Panc1 (cell line): ENCODE measurements around the gene SCRN1. TPM values are rescaled to one million over a fixed set of nuclear protein-coding genes. Genes with fewer than 3 reads are reported as not detected.

Experiments
- ATAC-seq: fragments of 200-7000 bp; cut with Tn5 transposase; 2 replicates; pipeline ENCODE4 v1.9.1; 2020; ENCODE audit warnings: mild to moderate bottlenecking, moderate library complexity
- BruUV-seq: library from RNA; stranded (reverse); fragments of 400-500 nt; replicated peaks from 2 replicates; lab custom pipeline; 2021; lab: Mats Ljungman, UMichigan
- CTCF ChIA-PET: fragments of 300-600 bp; sonication (Branson Sonifier 250); formaldehyde crosslinking; loops from one replicate; lab custom pipeline; 2022; ENCODE audit warnings: antibody characterized with exemption; lab: Charles Lee
- POLR2A ChIA-PET: fragments of 300-600 bp; sonication (Branson Sonifier 250); formaldehyde crosslinking; loops from one replicate; lab custom pipeline; 2022; ENCODE audit warnings: antibody characterized with exemption; lab: Charles Lee
- DNase-seq: peaks from one replicate; pipeline ENCODE4 v3.0.0-alpha.2; 2010; ENCODE audit warnings: low read depth, low spot score
- H3K27ac ChIP-seq: 2 replicates; pipeline ENCODE4 v1.5.1; 2011; ENCODE audit warnings: mild to moderate bottlenecking, low read length, inconsistent platforms
- H3K27me3 ChIP-seq: fragments of 200-500 bp; sonication (Bioruptor generic); 2 replicates; pipeline ENCODE4 v1.6.0; 2014; ENCODE audit warnings: low read length, inconsistent platforms; ENCODE audit not compliant: control insufficient read depth, insufficient read depth
- H3K36me3 ChIP-seq: fragments of 200-500 bp; sonication (Bioruptor generic); 2 replicates; pipeline ENCODE4 v1.5.1; 2014; ENCODE audit warnings: inconsistent platforms, mild to moderate bottlenecking, low read length, moderate library complexity; ENCODE audit not compliant: control insufficient read depth, insufficient read depth
- H3K4me1 ChIP-seq: 2 replicates; pipeline ENCODE4 v1.5.1; 2011; ENCODE audit warnings: inconsistent platforms, mild to moderate bottlenecking, low read length, moderate library complexity; ENCODE audit not compliant: control insufficient read depth, insufficient read depth
- H3K4me3 ChIP-seq, 2 experiments: 2 replicates each; pipeline ENCODE4 v1.5.1; 2011 to 2012; ENCODE audit warnings: low read depth in 2 of 2, low read length in 2 of 2, mild to moderate bottlenecking in 2 of 2, inconsistent platforms in 1 of 2, moderate library complexity in 1 of 2
- H3K9me3 ChIP-seq: fragments of 200-500 bp; sonication (Bioruptor generic); 2 replicates; pipeline ENCODE4 v1.5.1; 2014; ENCODE audit warnings: low read depth, mild to moderate bottlenecking, inconsistent platforms, low read length, moderate library complexity; ENCODE audit not compliant: control insufficient read depth, insufficient read depth
- POLR2AphosphoS5 ChIP-seq: IDR thresholded peaks from 2 replicates; pipeline ENCODE4 v1.6.1; 2012; ENCODE audit warnings: mild to moderate bottlenecking, low read depth, low read length, moderate library complexity
- SIN3A ChIP-seq: IDR thresholded peaks from 2 replicates; pipeline ENCODE4 v1.6.1; 2012; ENCODE audit warnings: low read depth, mild to moderate bottlenecking, low read length, moderate library complexity, borderline replicate concordance; ENCODE audit not compliant: insufficient read depth
- TCF7L2 ChIP-seq: IDR thresholded peaks from 2 replicates; pipeline ENCODE4 v1.6.1; 2011; ENCODE audit warnings: mild to moderate bottlenecking, low read depth, low read length, inconsistent platforms
- in situ Hi-C: cut with HindIII; loops from 2 replicates; pipeline ENCODE4 v1.10.0; 2016; ENCODE audit warnings: low sequenced_read_pairs, low pct_unique_long_range_greater_than_20kb
- intact Hi-C: fragments of 100-400 bp; cut with micrococcal nuclease; formaldehyde crosslinking; loops from one replicate; pipeline ENCODE4 v1.10.0; 2022; ENCODE audit not compliant: unreplicated experiment
- total RNA-seq: library from RNA; stranded (reverse); gene quantifications from one replicate; pipeline ENCODE4 v1.2.1, GENCODE V29; 2021; ENCODE audit not compliant: unreplicated experiment
- TF ChIP-seq, protein P1 (sequence below): fragments of 450-650 bp; IDR thresholded peaks from 2 replicates; pipeline ENCODE4 v1.5.1; 2017; ENCODE audit warnings: mild to moderate bottlenecking
- TF ChIP-seq, protein P2 (sequence below), 2 experiments: IDR thresholded peaks; 2 replicates each; pipeline ENCODE4 v1.6.1; 2011 to 2012; ENCODE audit warnings: low read depth in 2 of 2, control low read depth in 1 of 2, low read length in 1 of 2, mild to moderate bottlenecking in 1 of 2, moderate library complexity in 1 of 2; ENCODE audit not compliant: insufficient read depth in 1 of 2

Gene SCRN1
- total RNA-seq, 1 experiment from 2014 or later = 189 TPM

- no peak for ATAC-seq
- POLR2A ChIA-PET = interaction anchor here (0.9 kb wide), 1 partner anchor 14 kb away, joined by 3 read pairs; no protein-coding TSS in a partner anchor
- BruUV-seq = no TSS peak
- Histone ChIP-seq H3K4me1 (peaks cover 7% of the 10 kb centered on the region; the same call in 1 of the 2 replicates), H3K4me3 (no peak overlapping the region), H3K27me3 (no peaks in the 10 kb centered on the region), H3K36me3 (peaks cover 5% of the 10 kb centered on the region; the same call in 1 of the 2 replicates), H3K9me3 (no peaks in the 10 kb centered on the region), H3K27ac (no peak overlapping the region)
- intact Hi-C loops = no loop called here
- in situ Hi-C loops = no loop called here
- TF ChIP-seq, protein P1, sequence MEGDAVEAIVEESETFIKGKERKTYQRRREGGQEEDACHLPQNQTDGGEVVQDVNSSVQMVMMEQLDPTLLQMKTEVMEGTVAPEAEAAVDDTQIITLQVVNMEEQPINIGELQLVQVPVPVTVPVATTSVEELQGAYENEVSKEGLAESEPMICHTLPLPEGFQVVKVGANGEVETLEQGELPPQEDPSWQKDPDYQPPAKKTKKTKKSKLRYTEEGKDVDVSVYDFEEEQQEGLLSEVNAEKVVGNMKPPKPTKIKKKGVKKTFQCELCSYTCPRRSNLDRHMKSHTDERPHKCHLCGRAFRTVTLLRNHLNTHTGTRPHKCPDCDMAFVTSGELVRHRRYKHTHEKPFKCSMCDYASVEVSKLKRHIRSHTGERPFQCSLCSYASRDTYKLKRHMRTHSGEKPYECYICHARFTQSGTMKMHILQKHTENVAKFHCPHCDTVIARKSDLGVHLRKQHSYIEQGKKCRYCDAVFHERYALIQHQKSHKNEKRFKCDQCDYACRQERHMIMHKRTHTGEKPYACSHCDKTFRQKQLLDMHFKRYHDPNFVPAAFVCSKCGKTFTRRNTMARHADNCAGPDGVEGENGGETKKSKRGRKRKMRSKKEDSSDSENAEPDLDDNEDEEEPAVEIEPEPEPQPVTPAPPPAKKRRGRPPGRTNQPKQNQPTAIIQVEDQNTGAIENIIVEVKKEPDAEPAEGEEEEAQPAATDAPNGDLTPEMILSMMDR = no peak
- TF ChIP-seq POLR2AphosphoS5 = no peak
- no peak for TF ChIP-seq SIN3A
- no peak for TF ChIP-seq TCF7L2
- TF ChIP-seq, protein P2, sequence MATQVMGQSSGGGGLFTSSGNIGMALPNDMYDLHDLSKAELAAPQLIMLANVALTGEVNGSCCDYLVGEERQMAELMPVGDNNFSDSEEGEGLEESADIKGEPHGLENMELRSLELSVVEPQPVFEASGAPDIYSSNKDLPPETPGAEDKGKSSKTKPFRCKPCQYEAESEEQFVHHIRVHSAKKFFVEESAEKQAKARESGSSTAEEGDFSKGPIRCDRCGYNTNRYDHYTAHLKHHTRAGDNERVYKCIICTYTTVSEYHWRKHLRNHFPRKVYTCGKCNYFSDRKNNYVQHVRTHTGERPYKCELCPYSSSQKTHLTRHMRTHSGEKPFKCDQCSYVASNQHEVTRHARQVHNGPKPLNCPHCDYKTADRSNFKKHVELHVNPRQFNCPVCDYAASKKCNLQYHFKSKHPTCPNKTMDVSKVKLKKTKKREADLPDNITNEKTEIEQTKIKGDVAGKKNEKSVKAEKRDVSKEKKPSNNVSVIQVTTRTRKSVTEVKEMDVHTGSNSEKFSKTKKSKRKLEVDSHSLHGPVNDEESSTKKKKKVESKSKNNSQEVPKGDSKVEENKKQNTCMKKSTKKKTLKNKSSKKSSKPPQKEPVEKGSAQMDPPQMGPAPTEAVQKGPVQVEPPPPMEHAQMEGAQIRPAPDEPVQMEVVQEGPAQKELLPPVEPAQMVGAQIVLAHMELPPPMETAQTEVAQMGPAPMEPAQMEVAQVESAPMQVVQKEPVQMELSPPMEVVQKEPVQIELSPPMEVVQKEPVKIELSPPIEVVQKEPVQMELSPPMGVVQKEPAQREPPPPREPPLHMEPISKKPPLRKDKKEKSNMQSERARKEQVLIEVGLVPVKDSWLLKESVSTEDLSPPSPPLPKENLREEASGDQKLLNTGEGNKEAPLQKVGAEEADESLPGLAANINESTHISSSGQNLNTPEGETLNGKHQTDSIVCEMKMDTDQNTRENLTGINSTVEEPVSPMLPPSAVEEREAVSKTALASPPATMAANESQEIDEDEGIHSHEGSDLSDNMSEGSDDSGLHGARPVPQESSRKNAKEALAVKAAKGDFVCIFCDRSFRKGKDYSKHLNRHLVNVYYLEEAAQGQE (IDR thresholded peaks at IDR 0.05; ENCODE audit: insufficient read depth in 1 of 2, low read depth in 2 of 2, low read length in 1 of 2) = no peak
- no peak for DNase-seq
- CTCF ChIA-PET = no interaction called here
Observed at GRCh38 chr7:29971566-29972314, 17.9 kb downstream of the SCRN1 start.

- ChIA-PET CTCF (no interaction called here), POLR2A (no interaction called here)
- H3K36me3 ChIP-seq = peaks cover 5% of the 10 kb centered on the region; the same call in 1 of the 2 replicates
- no TSS peak for BruUV-seq
- H3K27ac ChIP-seq = no peak overlapping the region
- in situ Hi-C loops (no loop called here), intact Hi-C loops (no loop called here)
- H3K9me3 ChIP-seq = no peaks in the 10 kb centered on the region
- H3K4me3 ChIP-seq = no peak overlapping the region
- no peak for ATAC-seq
- no peak for DNase-seq
- peaks cover 6% of the 10 kb centered on the region; the same call in 1 of the 2 replicates for H3K4me1 ChIP-seq
- TF ChIP-seq SIN3A (no peak), POLR2AphosphoS5 (no peak), TCF7L2 (no peak)
- TF ChIP-seq, protein P2 (IDR thresholded peaks at IDR 0.05; ENCODE audit: insufficient read depth in 1 of 2, low read depth in 2 of 2, low read length in 1 of 2) = no peak
- TF ChIP-seq, protein P1 = no peak
- no peaks in the 10 kb centered on the region for H3K27me3 ChIP-seq
Observed at GRCh38 chr7:29970158-29970557, 19.4 kb downstream of the SCRN1 start.
